ENCODE results near the gene MYADML2. TPM values are rescaled to one million over a fixed set of nuclear protein-coding genes. Genes with fewer than 3 reads are reported as not detected.

MYADML2 gene
- total RNA-seq, 3 donors from 2014 or later: 0.13 TPM; not detected in 2

DNA sequence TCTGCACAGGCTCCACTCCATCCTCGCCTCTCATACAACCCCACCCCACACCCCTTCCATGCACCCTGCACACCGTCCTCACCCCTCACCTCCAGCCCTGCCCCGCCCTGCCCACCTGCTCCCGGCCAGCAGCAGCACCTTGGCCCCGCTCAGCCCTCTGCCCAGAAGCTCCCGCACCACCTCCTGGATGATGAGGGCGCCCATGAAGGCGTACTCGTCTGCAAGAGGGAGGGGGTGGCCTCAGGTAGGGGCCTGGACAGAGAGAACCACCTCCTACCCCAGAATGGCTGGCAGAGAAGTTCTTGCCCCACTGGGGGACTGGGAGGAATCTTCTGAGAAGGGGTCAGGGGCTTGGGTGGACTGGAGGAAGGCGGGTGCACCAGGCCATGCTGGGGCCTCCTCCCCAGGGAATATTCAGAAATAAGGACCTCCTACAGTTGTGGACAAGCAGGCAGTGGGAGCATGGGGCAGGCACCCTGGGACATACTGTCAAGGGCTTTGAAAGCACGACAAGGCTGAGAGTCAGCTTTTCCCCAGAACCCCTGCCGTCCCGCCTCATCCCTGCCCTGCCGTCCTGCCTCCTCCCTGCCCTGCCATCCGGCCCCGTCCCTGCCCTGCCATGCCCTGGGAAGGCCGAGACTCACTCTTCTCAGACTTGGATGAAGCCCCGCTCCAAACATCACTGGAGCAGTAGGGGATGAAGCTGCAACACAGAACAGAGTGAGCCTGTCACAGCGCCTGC lies 10.8 kb upstream of the MYADML2 start:
- no peak for ATAC-seq
- intact Hi-C loops (cut with DNase I, micrococcal nuclease): no loop called here
- TF ChIP-seq, protein P1, sequence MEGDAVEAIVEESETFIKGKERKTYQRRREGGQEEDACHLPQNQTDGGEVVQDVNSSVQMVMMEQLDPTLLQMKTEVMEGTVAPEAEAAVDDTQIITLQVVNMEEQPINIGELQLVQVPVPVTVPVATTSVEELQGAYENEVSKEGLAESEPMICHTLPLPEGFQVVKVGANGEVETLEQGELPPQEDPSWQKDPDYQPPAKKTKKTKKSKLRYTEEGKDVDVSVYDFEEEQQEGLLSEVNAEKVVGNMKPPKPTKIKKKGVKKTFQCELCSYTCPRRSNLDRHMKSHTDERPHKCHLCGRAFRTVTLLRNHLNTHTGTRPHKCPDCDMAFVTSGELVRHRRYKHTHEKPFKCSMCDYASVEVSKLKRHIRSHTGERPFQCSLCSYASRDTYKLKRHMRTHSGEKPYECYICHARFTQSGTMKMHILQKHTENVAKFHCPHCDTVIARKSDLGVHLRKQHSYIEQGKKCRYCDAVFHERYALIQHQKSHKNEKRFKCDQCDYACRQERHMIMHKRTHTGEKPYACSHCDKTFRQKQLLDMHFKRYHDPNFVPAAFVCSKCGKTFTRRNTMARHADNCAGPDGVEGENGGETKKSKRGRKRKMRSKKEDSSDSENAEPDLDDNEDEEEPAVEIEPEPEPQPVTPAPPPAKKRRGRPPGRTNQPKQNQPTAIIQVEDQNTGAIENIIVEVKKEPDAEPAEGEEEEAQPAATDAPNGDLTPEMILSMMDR (IDR thresholded peaks at IDR 0.05): no peak
- Histone ChIP-seq H3K36me3 (ENCODE audit: low read depth) (no peaks in the 10 kb centered on the region), H3K4me1 (ENCODE audit: low read depth) (peaks cover 22% of the 10 kb centered on the region), H3K4me3 (no peak overlapping the region), H3K9me3 (no peaks in the 10 kb centered on the region)
- no peak for DNase-seq

DNA sequence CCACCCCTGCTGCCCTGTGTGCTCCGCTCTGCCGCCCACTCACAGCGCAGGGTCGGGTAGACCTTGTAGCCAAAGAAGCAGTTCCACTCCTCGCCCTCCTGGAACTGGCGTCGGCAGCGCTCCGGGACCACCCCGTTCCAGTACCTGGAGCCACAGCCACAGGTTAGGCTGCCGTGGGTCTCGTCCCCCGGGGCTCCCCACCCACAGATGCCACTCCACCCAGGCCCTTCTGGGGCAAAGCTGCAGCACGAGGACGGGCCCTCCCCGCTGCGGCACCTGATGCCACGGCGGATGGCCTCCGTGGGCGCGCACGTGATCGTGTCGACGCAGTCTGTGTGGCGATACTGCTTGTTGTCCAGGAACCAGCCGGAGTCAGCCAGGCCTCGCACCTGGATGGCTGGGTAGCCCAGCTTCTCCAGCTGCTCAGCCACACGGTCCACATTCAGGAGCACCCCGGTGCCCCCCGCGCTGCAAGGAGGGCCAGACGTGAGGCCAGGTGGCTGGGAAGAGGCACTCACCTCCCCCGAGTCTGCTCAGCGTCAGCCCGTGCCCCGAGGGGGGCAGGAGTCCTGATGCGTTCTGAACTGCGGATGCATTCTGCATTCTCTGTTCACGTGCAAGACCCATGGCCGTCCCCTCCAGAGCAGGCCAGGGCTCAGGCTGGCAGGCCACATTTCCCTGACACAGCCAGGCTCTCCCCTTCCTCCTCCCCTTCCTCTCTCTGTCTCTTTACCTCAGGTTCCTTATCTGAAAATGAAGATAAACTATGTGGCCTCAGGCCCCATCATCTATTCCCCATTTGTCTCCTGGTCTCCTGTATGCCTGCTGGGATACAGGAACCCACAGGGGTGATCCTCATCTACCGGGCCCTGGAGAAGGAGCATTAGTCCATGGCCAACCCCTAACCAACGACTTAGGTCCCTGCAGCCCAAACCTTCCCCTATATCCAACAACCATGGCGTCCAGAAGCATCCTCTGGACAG lies 9.9 kb upstream of the MYADML2 start:
- no peaks in the 10 kb centered on the region for H3K36me3 ChIP-seq (ENCODE audit: low read depth)
- ATAC-seq (no peak), DNase-seq (no peak)
- H3K4me3 ChIP-seq: no peak overlapping the region
- TF ChIP-seq, protein P1 (IDR thresholded peaks at IDR 0.05): no peak
- peaks cover 22% of the 10 kb centered on the region for H3K4me1 ChIP-seq (ENCODE audit: low read depth)
- no peaks in the 10 kb centered on the region for H3K9me3 ChIP-seq
- intact Hi-C loops (cut with DNase I, micrococcal nuclease): no loop called here

DNA sequence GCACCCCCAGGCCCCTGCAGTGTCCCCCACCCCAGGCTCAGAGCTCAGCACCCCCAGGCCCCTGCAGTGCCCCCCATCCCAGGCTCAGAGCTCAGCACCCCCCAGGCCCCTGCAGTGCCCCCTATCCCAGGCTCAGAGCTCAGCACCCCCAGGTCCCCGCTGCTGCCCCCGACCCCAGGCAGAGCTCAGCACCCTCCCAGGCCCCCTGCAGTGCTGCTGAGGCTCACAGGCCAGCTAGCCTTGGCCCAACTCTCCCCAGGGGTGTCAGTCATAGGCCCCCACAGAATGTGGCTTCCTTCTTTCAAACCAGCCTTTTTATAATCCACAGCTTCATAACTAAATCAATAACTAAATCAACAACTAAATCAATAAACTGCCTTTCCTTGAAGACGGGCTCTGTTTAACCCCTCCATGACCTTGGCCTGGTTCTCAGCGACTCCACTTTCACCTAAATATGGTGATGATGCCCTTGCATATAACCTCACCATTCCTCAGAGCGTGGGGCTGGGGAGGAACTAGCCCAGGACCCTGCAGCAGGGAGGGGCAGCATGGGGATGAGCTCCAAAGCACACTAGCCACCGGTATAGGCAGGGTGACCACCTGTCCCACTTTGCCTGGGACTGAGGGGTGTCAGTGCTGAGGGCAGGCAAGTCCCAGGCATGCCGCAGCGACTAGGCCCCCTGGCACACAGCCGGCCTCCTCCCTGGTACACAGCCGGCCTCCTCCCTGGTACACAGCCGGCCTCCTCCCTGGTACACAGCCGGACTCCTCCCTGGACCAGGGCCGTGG lies 8.9 kb upstream of the MYADML2 start:
- DNase-seq: no peak
- Histone ChIP-seq H3K4me1 (ENCODE audit: low read depth) (peaks cover 17% of the 10 kb centered on the region), H3K4me3 (no peak overlapping the region), H3K9me3 (no peaks in the 10 kb centered on the region), H3K36me3 (ENCODE audit: low read depth) (no peaks in the 10 kb centered on the region)
- intact Hi-C loops (cut with DNase I, micrococcal nuclease): no loop called here
- TF ChIP-seq, protein P1 (IDR thresholded peaks at IDR 0.05): no peak
- no peak for ATAC-seq

DNA sequence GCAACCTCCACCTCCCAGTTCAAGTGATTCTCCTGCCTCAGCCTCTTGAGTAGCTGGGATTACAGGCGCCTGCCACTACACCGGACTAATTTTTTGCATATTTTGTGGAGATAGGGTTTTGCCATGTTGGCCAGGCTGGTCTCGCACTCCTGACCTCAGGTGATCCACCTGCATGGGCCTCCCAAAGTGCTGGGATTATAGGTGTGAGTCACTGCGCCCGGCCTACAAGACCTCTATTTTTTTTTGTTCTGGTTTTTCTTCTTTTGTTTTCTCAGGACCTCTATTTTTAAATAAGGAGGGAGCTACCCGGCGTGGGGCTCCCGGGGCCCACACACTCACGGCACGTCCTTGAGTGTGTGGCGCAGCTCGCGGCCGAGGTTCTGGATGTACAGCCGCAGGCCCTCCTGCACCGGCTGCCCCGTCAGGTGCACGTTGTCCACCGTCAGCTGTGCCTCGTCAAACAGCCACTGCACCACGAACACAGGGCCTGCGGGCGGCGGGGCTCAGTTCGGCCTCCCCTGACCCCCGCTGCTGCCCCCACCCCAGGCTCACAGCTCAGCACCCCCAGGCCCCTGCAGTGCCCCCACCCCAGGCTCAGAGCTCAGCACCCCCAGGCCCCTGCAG lies 8.1 kb upstream of the MYADML2 start:
- TF ChIP-seq, protein P1 (IDR thresholded peaks at IDR 0.05): no peak
- Histone ChIP-seq H3K9me3 (no peaks in the 10 kb centered on the region), H3K36me3 (ENCODE audit: low read depth) (no peaks in the 10 kb centered on the region), H3K4me1 (ENCODE audit: low read depth) (peaks cover 11% of the 10 kb centered on the region), H3K4me3 (no peak overlapping the region)
- no peak for ATAC-seq
- no peak for DNase-seq
- intact Hi-C loops (cut with DNase I, micrococcal nuclease): no loop called here

All from mucosa of descending colon (tissue), 3 donors.